Right kidney (tissue), 1 donor: ENCODE data around the gene RNF214.

ENCODE experiments used
- DNase-seq: peaks from one replicate; pipeline ENCODE4 v3.0.0-alpha.2; 2016

The RNF214 gene

DNA sequence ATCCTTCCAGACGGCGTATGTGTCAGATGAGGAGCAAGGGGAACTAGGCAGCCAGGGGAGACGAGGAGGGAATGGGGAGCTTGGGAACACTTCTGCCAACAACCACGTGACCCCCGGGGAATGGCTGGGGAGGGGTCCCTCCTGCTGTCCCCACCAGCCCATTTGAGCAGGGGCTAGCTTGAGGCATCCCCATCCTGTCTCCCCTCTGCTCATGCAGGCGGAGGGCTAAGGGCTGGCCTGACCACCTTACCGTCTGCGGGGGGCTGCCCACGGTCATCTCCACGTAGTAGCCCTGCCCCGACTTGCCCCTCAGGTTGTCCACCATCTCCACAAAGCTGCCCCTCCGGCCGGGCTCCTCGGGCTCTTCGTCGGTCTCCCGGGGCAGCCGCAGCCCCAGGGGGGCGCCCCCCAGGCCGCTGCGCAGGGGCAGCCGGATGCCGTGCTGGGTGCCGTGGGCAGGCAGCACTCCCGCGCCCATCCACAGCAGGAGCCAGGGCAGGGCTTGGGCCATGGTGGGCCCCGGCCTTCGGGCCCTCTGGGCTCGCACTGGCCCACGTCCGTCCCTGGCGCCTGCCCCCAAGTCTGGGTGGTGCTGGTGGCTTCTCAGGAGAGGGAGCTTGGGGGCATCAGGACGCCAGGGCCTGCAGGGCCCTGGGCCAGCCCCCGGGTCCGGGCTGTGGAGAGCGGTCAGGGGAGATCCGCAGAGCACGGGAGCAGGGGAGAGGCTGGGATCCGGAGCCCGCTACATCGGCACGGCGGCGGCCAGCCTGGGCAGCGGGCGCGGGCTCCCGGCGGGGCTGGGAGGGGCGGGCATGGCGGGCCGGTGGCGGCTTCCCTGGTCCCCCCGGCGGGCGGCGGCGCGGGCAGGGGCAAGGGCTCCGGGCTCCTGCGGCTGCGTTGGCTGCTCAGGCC is 83.1 kb downstream of the RNF214 start:
- DNase-seq: peak; percentile 63

- DNase-seq: peak; percentile 75
Measured at GRCh38 chr11:117316197-117316961, 83.9 kb downstream of the RNF214 start, which contains the start of gene BACE1. BACE1 (minus strand) TSS chr11:117316256; CDS start chr11:117315795, 461 bp downstream.

GRCh38 chr11:117318738-117319137 is 86.3 kb downstream of the RNF214 start:
- DNase-seq: no peak

DNA sequence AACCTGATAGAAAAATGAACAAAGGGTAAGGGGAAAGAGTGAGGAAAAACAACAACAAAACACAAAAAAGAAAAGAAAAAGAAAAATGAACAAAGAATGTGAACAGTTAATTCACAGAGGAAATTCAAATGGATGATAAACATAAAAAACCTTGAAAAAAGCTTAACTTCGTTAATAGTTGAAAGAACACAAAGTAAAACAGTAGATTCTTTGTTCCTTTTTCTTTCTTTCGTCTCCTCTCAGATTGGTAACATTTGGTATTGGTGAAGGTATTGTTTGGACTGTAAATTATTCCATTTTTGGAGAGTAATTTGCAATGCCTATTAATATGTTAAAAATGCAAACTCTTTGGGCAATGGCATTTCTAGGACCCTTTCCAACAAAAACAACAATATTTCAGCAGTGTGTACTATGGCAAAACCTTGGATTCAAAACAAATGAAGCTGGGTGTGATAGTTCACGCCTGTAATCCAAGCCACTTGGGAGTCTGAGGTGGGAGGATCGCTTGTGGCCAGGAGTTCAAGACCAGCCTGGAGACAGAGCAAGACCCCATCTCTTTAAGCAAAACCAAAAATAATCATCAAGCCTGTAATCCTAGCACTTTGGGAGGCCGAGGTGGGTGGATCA is 86.9 kb downstream of the RNF214 start:
- no peak for DNase-seq

DNA sequence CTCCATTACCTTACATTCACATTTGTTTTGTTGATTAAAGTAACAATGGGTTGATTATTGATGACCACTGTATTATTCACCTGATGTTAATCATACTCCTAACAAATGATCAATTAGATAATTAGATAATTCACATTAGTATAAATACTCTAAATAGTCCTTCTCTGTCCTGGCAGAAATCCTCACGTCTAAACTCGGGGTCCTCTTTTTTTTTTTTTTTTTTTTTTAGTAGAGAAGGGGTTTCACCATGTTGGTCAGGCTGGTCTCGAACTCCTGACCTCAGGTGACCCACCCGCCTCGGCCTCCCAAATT is 94.7 kb downstream of the RNF214 start:
- peak; percentile 7 for DNase-seq

GRCh38 chr11:117327567-117328374 is 95.3 kb downstream of the RNF214 start, which contains the start of gene CEP164:
CEP164 (plus strand) TSS chr11:117327854; CDS start chr11:117338587, 10,733 bp downstream.
- peak; percentile 88 for DNase-seq

GRCh38 chr11:117328375-117329010 is 96.0 kb downstream of the RNF214 start:
- DNase-seq: no peak

- DNase-seq: no peak
Measured at GRCh38 chr11:117332843-117333242, 100.4 kb downstream of the RNF214 start.

DNA sequence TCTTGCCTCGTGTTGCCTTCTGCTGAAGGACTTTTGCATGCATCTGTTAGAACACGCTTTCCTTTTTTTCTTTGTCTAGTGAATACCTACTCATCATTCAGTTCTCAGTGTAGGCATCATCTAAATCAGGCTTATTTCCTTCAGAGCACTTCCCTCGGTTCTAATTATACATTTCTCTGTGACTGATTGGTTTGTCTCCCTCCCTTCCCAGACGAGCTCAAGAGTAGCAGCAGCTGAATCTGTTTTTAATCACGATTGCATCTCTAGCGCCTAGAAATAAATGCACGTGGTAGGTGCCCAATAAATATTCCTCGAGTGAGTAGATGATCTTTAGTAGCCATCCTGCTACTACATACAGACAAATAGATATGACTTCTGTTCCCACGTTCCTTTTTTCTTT is 101.4 kb downstream of the RNF214 start:
- DNase-seq: no peak

GRCh38 chr11:117334896-117335295 is 102.4 kb downstream of the RNF214 start:
- DNase-seq: no peak

GRCh38 chr11:117335399-117335798 is 102.9 kb downstream of the RNF214 start:
- no peak for DNase-seq
